ENCODE results near the gene ROR1. TPM values are rescaled to one million over a fixed set of nuclear protein-coding genes. Genes with fewer than 3 reads are reported as not detected.

Gene ROR1
- total RNA-seq, 2 experiments from 2014 or later = 0.47 to 1.4 TPM

GRCh38 chr1:63904826-63905225, 131.0 kb downstream of the ROR1 start:
- H3K4me2 ChIP-seq (ENCODE audit: low read length) = no peak overlapping the region
- CTCF ChIA-PET (ENCODE audit: unreplicated experiment) = no interaction called here
- no peaks in the 10 kb centered on the region for H4K20me1 ChIP-seq (ENCODE audit: insufficient read depth, low read length)
- no peaks in the 10 kb centered on the region for H3K36me3 ChIP-seq (ENCODE audit: insufficient read depth, low read length)
- no peaks in the 10 kb centered on the region for H3K9me3 ChIP-seq (ENCODE audit: low read length)
- intact Hi-C loops (cut with micrococcal nuclease; ENCODE audit: unreplicated experiment) = no loop called here
- H2AFZ ChIP-seq (ENCODE audit: low read length) = no peak overlapping the region
- no peak for DNase-seq (ENCODE audit: low spot score)
- TF ChIP-seq CTCF (conservative IDR thresholded peaks at IDR 0.05; ENCODE audit: low read length) (no peak), EZH2phosphoT487 (IDR thresholded peaks at IDR 0.05; ENCODE audit: borderline replicate concordance, low read depth, low read length) (no peak)
- H3K79me2 ChIP-seq (ENCODE audit: insufficient read depth, low read depth, low read length) = no peaks in the 10 kb centered on the region
- no peaks in the 10 kb centered on the region for H3K9me2 ChIP-seq (ENCODE audit: insufficient read depth, low read length)
- no peak overlapping the region for H3K4me3 ChIP-seq (ENCODE audit: low read depth, low read length, poor library complexity, severe bottlenecking)
- no peak overlapping the region for H3K27ac ChIP-seq (ENCODE audit: low read depth, low read length, poor library complexity, severe bottlenecking)
- no TSS peak for BruUV-seq (replicated peaks)
- POLR2A ChIA-PET = interaction anchor here (1.4 kb wide), 1 partner anchor 19 kb away, joined by 3 read pairs; no protein-coding TSS in a partner anchor
- H3K4me1 ChIP-seq (ENCODE audit: insufficient read depth, low read length, poor library complexity, severe bottlenecking) = no peaks in the 10 kb centered on the region

- Histone ChIP-seq H3K79me2 (ENCODE audit: insufficient read depth, low read depth, low read length) (no peaks in the 10 kb centered on the region), H2AFZ (ENCODE audit: low read length) (no peak overlapping the region), H3K4me2 (ENCODE audit: low read length) (no peak overlapping the region), H3K4me1 (ENCODE audit: insufficient read depth, low read length, poor library complexity, severe bottlenecking) (no peaks in the 10 kb centered on the region), H3K9me2 (ENCODE audit: insufficient read depth, low read length) (no peaks in the 10 kb centered on the region), H3K4me3 (ENCODE audit: low read depth, low read length, poor library complexity, severe bottlenecking) (no peak overlapping the region), H4K20me1 (ENCODE audit: insufficient read depth, low read length) (no peaks in the 10 kb centered on the region), H3K36me3 (ENCODE audit: insufficient read depth, low read length) (no peaks in the 10 kb centered on the region), H3K27ac (ENCODE audit: low read depth, low read length, poor library complexity, severe bottlenecking) (no peak overlapping the region), H3K9me3 (ENCODE audit: low read length) (no peaks in the 10 kb centered on the region)
- TF ChIP-seq EZH2phosphoT487 (IDR thresholded peaks at IDR 0.05; ENCODE audit: borderline replicate concordance, low read depth, low read length) (no peak), CTCF (conservative IDR thresholded peaks at IDR 0.05; ENCODE audit: low read length) (no peak)
- POLR2A ChIA-PET = interaction anchor here (0.6 to 1.1 kb wide), 3 partner anchors 16 to 1400 kb away, joined by 3 to 4 read pairs (median 3); no protein-coding TSS in a partner anchor
- CTCF ChIA-PET (ENCODE audit: unreplicated experiment) = no interaction called here
- intact Hi-C loops (cut with micrococcal nuclease; ENCODE audit: unreplicated experiment) = no loop called here
- no TSS peak for BruUV-seq (replicated peaks)
- no peak for DNase-seq (ENCODE audit: low spot score)
Measured at GRCh38 chr1:63906047-63906704, 132.4 kb downstream of the ROR1 start.

GRCh38 chr1:63907051-63907450, 133.2 kb downstream of the ROR1 start:
- intact Hi-C loops (cut with micrococcal nuclease; ENCODE audit: unreplicated experiment) = no loop called here
- H3K79me2 ChIP-seq (ENCODE audit: insufficient read depth, low read depth, low read length) = no peaks in the 10 kb centered on the region
- ChIA-PET POLR2A (interaction anchor here (0.6 to 1.0 kb wide), 2 partner anchors 114 to 120 kb away, joined by 3 to 9 read pairs; no protein-coding TSS in a partner anchor), CTCF (ENCODE audit: unreplicated experiment) (no interaction called here)
- no peak overlapping the region for H3K4me2 ChIP-seq (ENCODE audit: low read length)
- H2AFZ ChIP-seq (ENCODE audit: low read length) = no peak overlapping the region
- DNase-seq (ENCODE audit: low spot score) = no peak
- no peaks in the 10 kb centered on the region for H4K20me1 ChIP-seq (ENCODE audit: insufficient read depth, low read length)
- no TSS peak for BruUV-seq (replicated peaks)
- H3K9me3 ChIP-seq (ENCODE audit: low read length) = no peaks in the 10 kb centered on the region
- no peak overlapping the region for H3K27ac ChIP-seq (ENCODE audit: low read depth, low read length, poor library complexity, severe bottlenecking)
- H3K4me1 ChIP-seq (ENCODE audit: insufficient read depth, low read length, poor library complexity, severe bottlenecking) = no peaks in the 10 kb centered on the region
- no peak overlapping the region for H3K4me3 ChIP-seq (ENCODE audit: low read depth, low read length, poor library complexity, severe bottlenecking)
- no peaks in the 10 kb centered on the region for H3K9me2 ChIP-seq (ENCODE audit: insufficient read depth, low read length)
- no peak for TF ChIP-seq EZH2phosphoT487 (IDR thresholded peaks at IDR 0.05; ENCODE audit: borderline replicate concordance, low read depth, low read length)
- no peak for TF ChIP-seq CTCF (conservative IDR thresholded peaks at IDR 0.05; ENCODE audit: low read length)
- H3K36me3 ChIP-seq (ENCODE audit: insufficient read depth, low read length) = no peaks in the 10 kb centered on the region

All from OCI-LY7 (cell line).